ENCODE results near the gene PDLIM5.

The PDLIM5 gene

GRCh38 chr4:94571715-94572114 is 120.0 kb downstream of the PDLIM5 start:
- TF ChIP-seq EZH2phosphoT487 (IDR thresholded peaks at IDR 0.05; ENCODE audit: borderline replicate concordance) = no peak
- TF ChIP-seq CTCF (conservative IDR thresholded peaks at IDR 0.05; ENCODE audit: low read length) = no peak
- peaks cover 10% of the 10 kb centered on the region for H3K4me1 ChIP-seq (ENCODE audit: insufficient read depth, low read length, poor library complexity, severe bottlenecking)
- no peak overlapping the region for H3K4me2 ChIP-seq (ENCODE audit: low read depth, low read length, poor library complexity, severe bottlenecking)
- no peak overlapping the region for H2AFZ ChIP-seq (ENCODE audit: low read length)
- H4K20me1 ChIP-seq (ENCODE audit: insufficient read depth, low read length, poor library complexity, severe bottlenecking) = no peaks in the 10 kb centered on the region
- H3F3A ChIP-seq (ENCODE audit: low read depth) = no peaks in the 10 kb centered on the region
- no peaks in the 10 kb centered on the region for H3K79me2 ChIP-seq (ENCODE audit: insufficient read depth, low read length)
- H3K9me2 ChIP-seq (replicated peaks; ENCODE audit: low read depth, low read length) = no peaks in the 10 kb centered on the region
- H3K9ac ChIP-seq (ENCODE audit: low read depth, low read length, poor library complexity, severe bottlenecking) = no peak overlapping the region
- no peaks in the 10 kb centered on the region for H3K9me3 ChIP-seq (ENCODE audit: insufficient read depth, low read depth, low read length)
- peaks cover 7% of the 10 kb centered on the region; the same call in 1 of the 2 replicates for H3K36me3 ChIP-seq (ENCODE audit: insufficient read depth, low read length)
- no peaks in the 10 kb centered on the region for H3K27me3 ChIP-seq (ENCODE audit: insufficient read depth, low read length, poor library complexity, severe bottlenecking)
- no peak overlapping the region for H3K4me3 ChIP-seq (ENCODE audit: low read length, poor library complexity, severe bottlenecking)

GRCh38 chr4:94574050-94574449 is 122.3 kb downstream of the PDLIM5 start:
- no peaks in the 10 kb centered on the region for H3K27me3 ChIP-seq (ENCODE audit: insufficient read depth, low read length, poor library complexity, severe bottlenecking)
- no peak overlapping the region for H3K9ac ChIP-seq (ENCODE audit: low read depth, low read length, poor library complexity, severe bottlenecking)
- TF ChIP-seq CTCF (conservative IDR thresholded peaks at IDR 0.05; ENCODE audit: low read length) (no peak), EZH2phosphoT487 (IDR thresholded peaks at IDR 0.05; ENCODE audit: borderline replicate concordance) (no peak)
- H3K9me3 ChIP-seq (ENCODE audit: insufficient read depth, low read depth, low read length) = no peaks in the 10 kb centered on the region
- H3F3A ChIP-seq (ENCODE audit: low read depth) = no peaks in the 10 kb centered on the region
- H2AFZ ChIP-seq (ENCODE audit: low read length) = no peak overlapping the region
- no peaks in the 10 kb centered on the region for H3K79me2 ChIP-seq (ENCODE audit: insufficient read depth, low read length)
- peaks cover 7% of the 10 kb centered on the region; the same call in 1 of the 2 replicates for H3K36me3 ChIP-seq (ENCODE audit: insufficient read depth, low read length)
- no peaks in the 10 kb centered on the region for H3K4me1 ChIP-seq (ENCODE audit: insufficient read depth, low read length, poor library complexity, severe bottlenecking)
- no peaks in the 10 kb centered on the region for H4K20me1 ChIP-seq (ENCODE audit: insufficient read depth, low read length, poor library complexity, severe bottlenecking)
- H3K4me3 ChIP-seq (ENCODE audit: low read length, poor library complexity, severe bottlenecking) = no peak overlapping the region
- no peaks in the 10 kb centered on the region for H3K9me2 ChIP-seq (replicated peaks; ENCODE audit: low read depth, low read length)
- H3K4me2 ChIP-seq (ENCODE audit: low read depth, low read length, poor library complexity, severe bottlenecking) = no peak overlapping the region

GRCh38 chr4:94574616-94575015 is 122.9 kb downstream of the PDLIM5 start:
- H3K36me3 ChIP-seq (ENCODE audit: insufficient read depth, low read length) = peaks cover 7% of the 10 kb centered on the region; the same call in 1 of the 2 replicates
- H3K79me2 ChIP-seq (ENCODE audit: insufficient read depth, low read length) = no peaks in the 10 kb centered on the region
- no peaks in the 10 kb centered on the region for H4K20me1 ChIP-seq (ENCODE audit: insufficient read depth, low read length, poor library complexity, severe bottlenecking)
- H3K4me1 ChIP-seq (ENCODE audit: insufficient read depth, low read length, poor library complexity, severe bottlenecking) = no peaks in the 10 kb centered on the region
- H3K9me2 ChIP-seq (replicated peaks; ENCODE audit: low read depth, low read length) = no peaks in the 10 kb centered on the region
- no peak overlapping the region for H3K9ac ChIP-seq (ENCODE audit: low read depth, low read length, poor library complexity, severe bottlenecking)
- TF ChIP-seq EZH2phosphoT487 (IDR thresholded peaks at IDR 0.05; ENCODE audit: borderline replicate concordance) (no peak), CTCF (conservative IDR thresholded peaks at IDR 0.05; ENCODE audit: low read length) (no peak)
- no peak overlapping the region for H3K4me3 ChIP-seq (ENCODE audit: low read length, poor library complexity, severe bottlenecking)
- no peaks in the 10 kb centered on the region for H3K9me3 ChIP-seq (ENCODE audit: insufficient read depth, low read depth, low read length)
- H2AFZ ChIP-seq (ENCODE audit: low read length) = no peak overlapping the region
- no peaks in the 10 kb centered on the region for H3K27me3 ChIP-seq (ENCODE audit: insufficient read depth, low read length, poor library complexity, severe bottlenecking)
- no peaks in the 10 kb centered on the region for H3F3A ChIP-seq (ENCODE audit: low read depth)
- H3K4me2 ChIP-seq (ENCODE audit: low read depth, low read length, poor library complexity, severe bottlenecking) = no peak overlapping the region
